GM18867 (cell line): ENCODE measurements around the gene HDAC4.
"Not testable (repeated sequence)": the region's sequence is repeated elsewhere in the genome, so short reads cannot be mapped to it uniquely, and the experiment has no call there.

Experiments used
- ATAC-seq: cut with Tn5 transposase; IDR thresholded peaks from one replicate; pipeline ENCODE4 v1.9.1; 2021; ENCODE audit warnings: mild to moderate bottlenecking, moderate library complexity; ENCODE audit not compliant: unreplicated experiment

HDAC4 gene

GRCh38 chr2:239400596-239401066 is at the start of gene HDAC4:
Gene HDAC4 (minus strand): TSS chr2:239401020. CDS start chr2:239352699, 48,321 bp downstream.
- peak; percentile 10 for ATAC-seq

- ATAC-seq = not testable (repeated sequence)
These were observed 48.6 kb upstream of the HDAC4 start for GRCh38 chr2:239449468-239449867.

GRCh38 chr2:239445771-239446524 is 45.1 kb upstream of the HDAC4 start:
- no peak for ATAC-seq

- ATAC-seq = no peak
These were observed 44.1 kb upstream of the HDAC4 start for GRCh38 chr2:239444626-239445577.

- no peak for ATAC-seq
These were observed 43.1 kb upstream of the HDAC4 start for GRCh38 chr2:239443666-239444567.

GRCh38 chr2:239443102-239443620 is 42.3 kb upstream of the HDAC4 start:
- ATAC-seq = no peak

GRCh38 chr2:239442192-239442591 is 41.4 kb upstream of the HDAC4 start:
- no peak for ATAC-seq

- no peak for ATAC-seq
These were observed 40.6 kb upstream of the HDAC4 start for GRCh38 chr2:239441261-239442078.

- ATAC-seq = no peak
These were observed 39.7 kb upstream of the HDAC4 start for GRCh38 chr2:239440511-239440959.

GRCh38 chr2:239439754-239440315 is 39.0 kb upstream of the HDAC4 start:
- ATAC-seq = no peak

- no peak for ATAC-seq
These were observed 38.4 kb upstream of the HDAC4 start for GRCh38 chr2:239438995-239439753.

GRCh38 chr2:239438368-239438767 is 37.5 kb upstream of the HDAC4 start:
- ATAC-seq = no peak

GRCh38 chr2:239436669-239437335 is 36.0 kb upstream of the HDAC4 start:
- ATAC-seq = no peak

- no peak for ATAC-seq
These were observed 35.3 kb upstream of the HDAC4 start for GRCh38 chr2:239436076-239436475.

GRCh38 chr2:239433777-239434403 is 33.1 kb upstream of the HDAC4 start:
- no peak for ATAC-seq

GRCh38 chr2:239432174-239432573 is 31.4 kb upstream of the HDAC4 start:
- ATAC-seq = no peak

- no peak for ATAC-seq
These were observed 30.7 kb upstream of the HDAC4 start for GRCh38 chr2:239431536-239431935.
